ENCODE data around the gene IL4R. TPM values are rescaled to one million over a fixed set of nuclear protein-coding genes. Genes with fewer than 3 reads are reported as not detected.

Gene IL4R
- total and polyA plus RNA-seq, 2 of the 8 experiments (the other 6 are each of a cell fraction or from before 2014, with no cell fraction given), result 29.1 to 29.4 TPM

- H3K9ac ChIP-seq (replicated peaks in 1 of 4; ENCODE audit: extremely low read depth in 1 of 4, low read depth in 3 of 4, low read length in 3 of 4), result no peak overlapping the region
- no peak overlapping the region for H2BK5ac ChIP-seq (ENCODE audit: low read depth, low read length)
- H2AFZ ChIP-seq (ENCODE audit: low read length), result no peak overlapping the region
- ChIA-PET CTCF (ENCODE audit: partially characterized antibody) (interaction anchor here (0.8 to 1.8 kb wide), 3 partner anchors 9 to 104 kb away, joined by 3 to 7 read pairs (median 7); no protein-coding TSS in a partner anchor), POLR2A (ENCODE audit: partially characterized antibody) (no interaction called here)
- H4K91ac ChIP-seq (replicated peaks; ENCODE audit: insufficient read length, low read length), result no peak overlapping the region
- peaks cover 0 to 1% of the 10 kb centered on the region in 2 experiments for H4K20me1 ChIP-seq (replicated peaks in 1 of 2; ENCODE audit: control insufficient read depth in 1 of 2, insufficient read depth in 2 of 2, low read length in 2 of 2)
- no peak overlapping the region for H2BK120ac ChIP-seq (replicated peaks; ENCODE audit: low read depth, low read length)
- no peak overlapping the region for H3K4me3 ChIP-seq (ENCODE audit: extremely low read depth in 1 of 4, insufficient read depth in 2 of 4, low read depth in 3 of 4, low read length in 4 of 4)
- FAIRE-seq, result no peak
- no peak overlapping the region for H3K27ac ChIP-seq (ENCODE audit: low read depth, low read length)
- TF ChIP-seq E2F6 (IDR thresholded peaks at IDR 0.05) (no peak), NANOG (IDR thresholded peaks at IDR 0.05; ENCODE audit: insufficient read depth, low read depth, low read length, poor library complexity, severe bottlenecking) (no peak), CTBP2 (IDR thresholded peaks at IDR 0.05; ENCODE audit: borderline replicate concordance, insufficient read depth, insufficient read length, low read length) (no peak), CREB1 (IDR thresholded peaks at IDR 0.05) (no peak), ASH2L (IDR thresholded peaks at IDR 0.05; ENCODE audit: low read length) (no peak), CBX8 (IDR thresholded peaks at IDR 0.05; ENCODE audit: borderline replicate concordance, low read depth, low read length) (no peak), SP4 (IDR thresholded peaks at IDR 0.05; ENCODE audit: low read length) (no peak), RAD21 (IDR thresholded peaks at IDR 0.05 in 1 of 2, conservative IDR thresholded peaks at IDR 0.05 in 1 of 2; ENCODE audit: low read depth in 2 of 2, low read length in 2 of 2) (no peak), CHD2 (IDR thresholded peaks at IDR 0.05; ENCODE audit: low read length) (no peak), JUND (IDR thresholded peaks at IDR 0.05; ENCODE audit: low read length) (no peak), GABPA (IDR thresholded peaks at IDR 0.05; ENCODE audit: borderline replicate concordance, insufficient read depth, low read length) (no peak), SIX5 (IDR thresholded peaks at IDR 0.05; ENCODE audit: low read depth, low read length) (no peak), MAX (IDR thresholded peaks at IDR 0.05) (no peak)
- no peaks in the 10 kb centered on the region for H3K23me2 ChIP-seq (ENCODE audit: low read depth, low read length)
- H3K4me2 ChIP-seq (ENCODE audit: insufficient read depth in 1 of 2, low read depth in 2 of 2, low read length in 2 of 2), result no peak overlapping the region
- no peak overlapping the region for H2BK15ac ChIP-seq (ENCODE audit: low read length)
- H3K9me3 ChIP-seq (ENCODE audit: insufficient read depth in 2 of 2, low read depth in 1 of 2, low read length in 1 of 2), result peaks cover 0 to 2% of the 10 kb centered on the region in 2 experiments; a peak in 1 of 4 replicates
- no peak overlapping the region for H3K18ac ChIP-seq (ENCODE audit: extremely low read depth, low read length)
- no peak overlapping the region for H2BK12ac ChIP-seq (ENCODE audit: low read depth, low read length)
- peaks cover 3% of the 10 kb centered on the region for H3K79me1 ChIP-seq (ENCODE audit: low read depth, low read length)
- no peak overlapping the region for H3K23ac ChIP-seq (ENCODE audit: insufficient read length)
- H3K79me2 ChIP-seq (ENCODE audit: control insufficient read depth in 1 of 2, insufficient read depth in 2 of 2, low read length in 2 of 2), result peaks cover 0 to 5% of the 10 kb centered on the region in 2 experiments; a peak in 1 of 4 replicates
- H4K5ac ChIP-seq (ENCODE audit: insufficient read length, low read depth, low read length), result no peak overlapping the region
- H3K14ac ChIP-seq (ENCODE audit: insufficient read length), result no peak overlapping the region
- no peak overlapping the region for H2BK20ac ChIP-seq (ENCODE audit: low read length)
- no peak overlapping the region for H3K4ac ChIP-seq (replicated peaks; ENCODE audit: insufficient read length, low read depth, low read length)
- peaks cover 0 to 3% (median 1%) of the 10 kb centered on the region in 4 experiments; a peak in 3 of 8 replicates for H3K36me3 ChIP-seq (ENCODE audit: control insufficient read depth in 2 of 4, insufficient read depth in 4 of 4, low read length in 3 of 4)
- no peaks in the 10 kb centered on the region for H3K27me3 ChIP-seq (replicated peaks in 1 of 4; ENCODE audit: control insufficient read depth in 3 of 4, extremely low read depth in 1 of 4, insufficient read depth in 3 of 4, low read length in 3 of 4)
- no peak overlapping the region for H4K8ac ChIP-seq (ENCODE audit: extremely low read depth, insufficient read depth, low read length)
- peaks cover 0 to 3% (median 0%) of the 10 kb centered on the region in 4 experiments; a peak in 2 of 7 replicates for H3K4me1 ChIP-seq (replicated peaks in 1 of 4; ENCODE audit: control insufficient read depth in 3 of 4, insufficient read depth in 4 of 4, low read length in 3 of 4)
- no peak for DNase-seq (ENCODE audit: low read depth in 1 of 2, low spot score in 2 of 2)
- no peak overlapping the region for H2AK5ac ChIP-seq (ENCODE audit: low read depth, low read length)
- WGBS, 2 experiments (ENCODE audit: extremely low coverage in 1 of 2, insufficient coverage in 1 of 2, insufficient read length in 1 of 2, insufficient replicate concordance in 2 of 2, low coverage in 1 of 2, low lambda C conversion rate in 2 of 2, missing lambda C conversion rate in 1 of 2), result 92% methylated on average over 4 of the region's 4 CpGs; no CpG with 5 or more reads in 1 of the 2 experiments
- no peak overlapping the region for H3K56ac ChIP-seq (replicated peaks; ENCODE audit: insufficient read length, low read depth, low read length)
Observed at GRCh38 chr16:27339180-27339579, 25.4 kb downstream of the IL4R start.

Data from H1 (cell line).